Measurements from ENCODE around the gene PARP15. TPM values are rescaled to one million over a fixed set of nuclear protein-coding genes. Genes with fewer than 3 reads are reported as not detected.

Gene PARP15
- total RNA-seq, 2 experiments from 2014 or later: 41.6 to 41.8 TPM

- POLR2A ChIA-PET: no interaction called here
- Histone ChIP-seq H3K36me3 (ENCODE audit: insufficient read depth, low read length) (peaks cover 69% of the 10 kb centered on the region), H3K9me3 (ENCODE audit: control insufficient read depth in 1 of 2, insufficient read depth in 1 of 2, low read length in 2 of 2) (no peaks in the 10 kb centered on the region), H3K27ac (ENCODE audit: low read depth in 1 of 2, low read length in 2 of 2) (no peak overlapping the region), H3K4me3 (ENCODE audit: low read length) (no peak overlapping the region), H3K4me1 (ENCODE audit: insufficient read depth, low read length) (no peaks in the 10 kb centered on the region), H3K27me3 (ENCODE audit: control insufficient read depth in 1 of 2, insufficient read depth in 2 of 2, low read length in 2 of 2) (no peaks in the 10 kb centered on the region)
- no peak for TF ChIP-seq CTCF (IDR thresholded peaks at IDR 0.05)
- no peak overlapping the region for H3K4me3 Mint-ChIP-seq
- H3K36me3 Mint-ChIP-seq (ENCODE audit: low read depth): peaks cover 82% of the 10 kb centered on the region
- DNase-seq (no peak), ATAC-seq (ENCODE audit: poor library complexity) (no peak)
- CTCF ChIA-PET: no interaction called here
- H3K27ac Mint-ChIP-seq: no peak overlapping the region
- H3K27me3 Mint-ChIP-seq: no peaks in the 10 kb centered on the region
- intact Hi-C loops (cut with DNase I, micrococcal nuclease): no loop called here
- H3K4me1 Mint-ChIP-seq (ENCODE audit: low read depth): no peaks in the 10 kb centered on the region
- no peaks in the 10 kb centered on the region for H3K9me3 Mint-ChIP-seq
These were observed 43.7 kb downstream of the PARP15 start for GRCh38 chr3:122621112-122621511.

- Mint-ChIP-seq H3K27ac (no peak overlapping the region), H3K9me3 (no peaks in the 10 kb centered on the region), H3K4me1 (ENCODE audit: low read depth) (no peaks in the 10 kb centered on the region), H3K36me3 (ENCODE audit: low read depth) (peaks cover 86% of the 10 kb centered on the region), H3K27me3 (no peaks in the 10 kb centered on the region), H3K4me3 (no peak overlapping the region)
- TF ChIP-seq CTCF (IDR thresholded peaks at IDR 0.05): no peak
- H3K36me3 ChIP-seq (ENCODE audit: insufficient read depth, low read length): peaks cover 74% of the 10 kb centered on the region
- ChIA-PET POLR2A (no interaction called here), CTCF (no interaction called here)
- no peak overlapping the region for H3K27ac ChIP-seq (ENCODE audit: low read depth in 1 of 2, low read length in 2 of 2)
- no peaks in the 10 kb centered on the region for H3K9me3 ChIP-seq (ENCODE audit: control insufficient read depth in 1 of 2, insufficient read depth in 1 of 2, low read length in 2 of 2)
- intact Hi-C loops (cut with DNase I, micrococcal nuclease): no loop called here
- H3K4me3 ChIP-seq (ENCODE audit: low read length): no peak overlapping the region
- DNase-seq (no peak), ATAC-seq (ENCODE audit: poor library complexity) (no peak)
- H3K27me3 ChIP-seq (ENCODE audit: control insufficient read depth in 1 of 2, insufficient read depth in 2 of 2, low read length in 2 of 2): no peaks in the 10 kb centered on the region
- no peaks in the 10 kb centered on the region for H3K4me1 ChIP-seq (ENCODE audit: insufficient read depth, low read length)
These were observed 45.8 kb downstream of the PARP15 start for GRCh38 chr3:122623031-122623829.

- intact Hi-C loops (cut with DNase I, micrococcal nuclease): no loop called here
- H3K9me3 Mint-ChIP-seq: no peaks in the 10 kb centered on the region
These were observed 49.2 kb downstream of the PARP15 start for GRCh38 chr3:122626515-122627180.

More at GRCh38 chr3:122626515-122627180, 49.2 kb downstream of the PARP15 start:
- Mint-ChIP-seq H3K27me3 (no peaks in the 10 kb centered on the region), H3K4me3 (no peak overlapping the region), H3K36me3 (ENCODE audit: low read depth) (peaks cover 84% of the 10 kb centered on the region), H3K27ac (no peak overlapping the region), H3K4me1 (ENCODE audit: low read depth) (no peaks in the 10 kb centered on the region)
- TF ChIP-seq CTCF (IDR thresholded peaks at IDR 0.05): no peak
- no peak overlapping the region for H3K27ac ChIP-seq (ENCODE audit: low read depth in 1 of 2, low read length in 2 of 2)
- H3K36me3 ChIP-seq (ENCODE audit: insufficient read depth, low read length): peaks cover 69% of the 10 kb centered on the region
- ChIA-PET CTCF (no interaction called here), POLR2A (interaction anchor here (1.1 kb wide), 1 partner anchor 66 kb away, joined by 3 read pairs; no protein-coding TSS in a partner anchor)
- no peak for DNase-seq
- H3K4me1 ChIP-seq (ENCODE audit: insufficient read depth, low read length): no peaks in the 10 kb centered on the region
- H3K27me3 ChIP-seq (ENCODE audit: control insufficient read depth in 1 of 2, insufficient read depth in 2 of 2, low read length in 2 of 2): no peaks in the 10 kb centered on the region
- ATAC-seq (ENCODE audit: poor library complexity): no peak
- H3K9me3 ChIP-seq (ENCODE audit: control insufficient read depth in 1 of 2, insufficient read depth in 1 of 2, low read length in 2 of 2): no peaks in the 10 kb centered on the region
- no peak overlapping the region for H3K4me3 ChIP-seq (ENCODE audit: low read length)

Data from CD4-positive, alpha-beta T cell (primary cell).